Measurements from ENCODE around the gene PON2.
"Not testable (repeated sequence)": the region's sequence is repeated elsewhere in the genome, so short reads cannot be mapped to it uniquely, and the experiment has no call there.

PON2 gene

GRCh38 chr7:95434557-95435421 lies at the start of gene PON2:
PON2 (minus strand) TSS chr7:95435028; CDS start chr7:95434951, 77 bp downstream.
- DNase-seq, result peak; percentile 25

GRCh38 chr7:95482424-95482823 lies 47.6 kb upstream of the PON2 start:
- DNase-seq, result no peak

GRCh38 chr7:95481271-95482165 lies 46.7 kb upstream of the PON2 start:
- peak; percentile 41 for DNase-seq

GRCh38 chr7:95479992-95480624 lies 45.3 kb upstream of the PON2 start:
- DNase-seq, result no peak

GRCh38 chr7:95478272-95479037 lies 43.6 kb upstream of the PON2 start:
- DNase-seq, result no peak

- DNase-seq, result peak; percentile 74
Measured at GRCh38 chr7:95476904-95477594, 42.2 kb upstream of the PON2 start.

- DNase-seq, result no peak
Measured at GRCh38 chr7:95476072-95476847, 41.4 kb upstream of the PON2 start.

- DNase-seq, result no peak
Measured at GRCh38 chr7:95473276-95473985, 38.6 kb upstream of the PON2 start.

GRCh38 chr7:95472581-95473161 lies 37.8 kb upstream of the PON2 start:
- DNase-seq, result no peak

- DNase-seq, result no peak
Measured at GRCh38 chr7:95471071-95471470, 36.2 kb upstream of the PON2 start.

- no peak for DNase-seq
Measured at GRCh38 chr7:95470452-95470851, 35.6 kb upstream of the PON2 start.

- DNase-seq, result no peak
Measured at GRCh38 chr7:95469848-95470247, 35.0 kb upstream of the PON2 start.

GRCh38 chr7:95469187-95469586 lies 34.4 kb upstream of the PON2 start:
- DNase-seq, result no peak

- no peak for DNase-seq
Measured at GRCh38 chr7:95467912-95468607, 33.2 kb upstream of the PON2 start.

- DNase-seq, result not testable (repeated sequence)
Measured at GRCh38 chr7:95460653-95461052, 25.8 kb upstream of the PON2 start.

- no peak for DNase-seq
Measured at GRCh38 chr7:95457947-95458346, 23.1 kb upstream of the PON2 start.

- DNase-seq, result no peak
Measured at GRCh38 chr7:95454438-95455045, 19.7 kb upstream of the PON2 start.

GRCh38 chr7:95446618-95447017 lies 11.8 kb upstream of the PON2 start:
- no peak for DNase-seq

- no peak for DNase-seq
Measured at GRCh38 chr7:95444796-95445195, 10.0 kb upstream of the PON2 start.

Data from NCI-H2171 (cell line).